NOMO-1 treated with DMSO at 0.1 percent for 48 hours (cell line): ENCODE results near the gene MYO15A.
A peak's percentile ranks its signal among the peaks of the same experiment; 100 is the strongest.

Experiments
- DNase-seq: peaks from one replicate; lab custom pipeline; 2025; ENCODE audit not compliant: unreplicated experiment; lab: John Stamatoyannopoulos, UW

The MYO15A gene

DNA sequence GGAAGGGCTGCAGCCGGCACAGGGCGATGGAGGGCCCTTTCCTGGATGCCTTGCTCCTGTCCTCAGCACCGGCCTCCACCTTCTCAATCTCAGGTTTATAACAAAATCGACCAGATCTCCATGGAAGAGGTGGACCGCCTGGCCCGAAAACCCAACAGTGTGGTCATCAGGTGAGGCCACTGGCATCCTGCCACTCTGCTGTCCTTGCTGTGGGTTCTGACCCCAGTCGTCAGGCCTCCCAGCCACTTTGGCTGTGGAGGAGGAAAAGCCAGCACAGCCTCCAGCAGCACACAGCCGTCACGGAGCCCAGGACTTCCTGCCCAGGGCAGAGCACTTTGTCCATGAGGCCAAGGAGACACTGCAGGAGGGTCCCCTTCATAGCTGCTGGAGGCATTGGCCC lies 6.7 kb upstream of the MYO15A start:
- DNase-seq = no peak

DNA sequence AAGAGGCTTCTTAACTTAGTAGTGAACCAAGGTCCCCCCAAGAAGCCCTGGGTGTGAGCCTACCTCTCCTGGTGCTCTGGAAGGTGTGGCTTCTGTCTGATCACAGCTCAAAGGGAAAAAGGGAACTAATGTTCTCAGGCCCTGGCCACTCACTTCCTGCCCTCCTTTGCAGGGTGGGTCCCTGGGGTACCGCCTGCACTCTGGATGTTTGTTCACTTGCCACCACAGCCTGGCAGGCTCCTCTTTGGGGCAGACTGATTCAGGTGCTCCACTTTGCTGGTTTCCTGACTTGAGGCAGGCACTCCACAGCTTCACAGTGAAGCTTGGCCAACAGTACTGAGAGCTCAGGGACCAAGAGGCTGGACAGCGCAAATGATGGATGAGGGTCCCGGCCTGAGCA lies 5.9 kb upstream of the MYO15A start:
- peak; percentile 33 for DNase-seq

DNA sequence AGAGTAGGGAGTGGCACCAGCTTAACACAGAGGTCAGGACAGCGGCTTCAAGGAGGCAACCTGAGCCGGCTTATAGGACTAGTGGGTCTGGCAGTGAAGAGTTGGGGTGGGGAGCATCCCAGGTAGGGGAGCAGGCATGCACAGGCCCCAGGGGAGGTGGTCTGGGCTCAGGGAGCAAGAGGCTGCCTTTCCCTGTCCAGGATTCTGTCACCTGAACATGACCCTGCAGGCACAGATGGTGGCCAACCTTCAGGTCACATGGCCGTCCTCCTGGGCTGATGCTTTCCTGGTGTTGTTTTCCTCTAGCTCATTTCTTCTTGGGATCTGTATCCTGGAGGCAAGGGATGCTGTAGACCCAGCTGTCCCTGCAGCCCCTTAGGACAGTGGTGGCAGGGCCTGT lies 3.5 kb upstream of the MYO15A start:
- DNase-seq = no peak

DNA sequence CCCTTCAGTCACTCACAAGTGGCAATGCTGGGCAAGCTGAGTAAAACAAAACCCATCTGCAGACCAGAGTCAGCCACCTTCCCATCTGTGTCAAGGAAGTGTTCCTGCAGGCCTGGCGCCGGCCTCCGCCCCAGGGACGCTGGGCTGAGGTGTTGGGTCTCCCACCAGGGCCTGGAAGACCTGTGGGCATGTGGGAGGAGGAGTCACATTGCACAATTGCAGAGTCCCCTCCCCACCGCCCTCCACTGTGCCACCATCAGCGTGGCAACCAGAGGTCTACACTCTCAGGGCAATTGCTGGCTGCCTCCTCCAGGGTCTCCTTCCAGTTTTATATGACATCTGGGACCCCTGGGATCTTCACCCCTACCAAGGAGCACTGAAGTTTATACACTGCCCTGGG lies 3.0 kb upstream of the MYO15A start:
- DNase-seq = no peak

DNA sequence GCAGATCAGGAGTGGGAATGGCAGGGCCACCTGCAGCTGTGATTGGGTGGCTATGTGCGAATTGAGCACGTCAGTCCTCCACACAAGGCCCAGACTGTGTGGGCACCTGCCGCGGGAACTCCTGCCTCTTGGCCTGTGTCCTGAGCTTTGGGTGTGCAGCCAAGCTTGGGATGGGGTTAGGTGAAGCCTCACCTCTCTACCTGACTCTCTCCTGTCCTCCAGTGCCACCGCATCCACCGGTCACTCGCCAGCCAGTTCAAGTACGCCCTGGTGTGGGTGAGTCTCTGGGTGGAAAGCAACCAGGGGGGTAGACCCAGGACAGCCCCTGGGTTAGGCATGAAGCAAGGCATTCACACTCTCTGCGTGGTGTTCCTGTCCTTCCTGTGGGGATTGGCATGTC lies 2.3 kb upstream of the MYO15A start:
- no peak for DNase-seq

DNA sequence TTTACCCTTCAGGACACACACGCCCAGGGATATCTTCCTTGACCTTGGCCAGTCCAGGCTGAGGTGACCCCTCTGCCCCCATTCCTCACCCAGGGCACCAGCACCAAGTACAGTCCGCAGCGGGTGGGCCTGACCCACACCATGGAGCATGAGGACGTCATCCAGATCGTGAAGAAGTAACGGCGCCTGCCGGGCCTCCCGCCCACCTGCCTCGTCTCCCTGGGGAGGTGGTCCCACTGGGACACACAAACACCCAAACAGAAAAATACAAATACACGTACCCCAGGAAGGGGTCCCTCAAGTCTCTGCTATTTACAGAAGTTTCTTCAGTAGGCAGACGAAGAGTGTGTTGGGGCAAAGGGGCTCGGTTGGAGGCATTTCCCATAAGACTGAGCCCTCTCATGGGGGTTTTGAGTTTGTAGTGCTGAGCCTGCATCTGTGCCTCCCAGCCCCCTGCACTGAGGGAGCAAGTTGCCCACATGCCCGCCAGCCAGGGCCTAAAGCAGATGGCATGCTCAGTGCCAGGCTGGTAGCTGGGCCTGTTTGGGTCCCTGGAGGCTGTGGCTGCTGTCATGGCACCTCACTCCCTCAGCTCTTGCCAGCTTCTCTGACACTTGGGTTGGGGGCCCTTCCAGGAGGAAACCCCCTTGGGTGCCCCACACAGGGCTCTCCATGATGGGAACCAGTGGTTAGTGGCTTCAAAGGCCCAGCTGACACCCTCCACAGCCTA lies 1.3 kb upstream of the MYO15A start:
- no peak for DNase-seq

DNA sequence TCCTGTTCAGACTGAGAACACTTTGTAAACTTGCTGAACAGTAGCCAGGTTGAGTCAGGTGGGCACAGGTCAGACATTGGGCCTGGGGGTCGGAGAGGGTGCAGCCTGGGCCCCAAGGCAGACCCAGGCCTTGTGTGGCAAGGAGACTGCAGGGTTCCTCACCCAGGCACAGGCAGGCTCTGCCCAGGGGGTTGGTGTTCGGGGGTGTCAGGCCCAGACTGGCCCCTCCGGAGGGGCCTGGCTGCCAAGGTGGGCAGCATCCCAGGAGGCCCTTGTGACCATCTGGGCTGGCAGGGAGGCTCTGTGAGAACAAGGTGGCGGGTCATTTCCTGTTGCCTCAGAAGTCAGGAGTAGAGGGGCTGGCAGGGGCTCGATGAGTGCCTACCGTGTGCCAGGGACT lies 585 bp upstream of the MYO15A start:
- DNase-seq = no peak

DNA sequence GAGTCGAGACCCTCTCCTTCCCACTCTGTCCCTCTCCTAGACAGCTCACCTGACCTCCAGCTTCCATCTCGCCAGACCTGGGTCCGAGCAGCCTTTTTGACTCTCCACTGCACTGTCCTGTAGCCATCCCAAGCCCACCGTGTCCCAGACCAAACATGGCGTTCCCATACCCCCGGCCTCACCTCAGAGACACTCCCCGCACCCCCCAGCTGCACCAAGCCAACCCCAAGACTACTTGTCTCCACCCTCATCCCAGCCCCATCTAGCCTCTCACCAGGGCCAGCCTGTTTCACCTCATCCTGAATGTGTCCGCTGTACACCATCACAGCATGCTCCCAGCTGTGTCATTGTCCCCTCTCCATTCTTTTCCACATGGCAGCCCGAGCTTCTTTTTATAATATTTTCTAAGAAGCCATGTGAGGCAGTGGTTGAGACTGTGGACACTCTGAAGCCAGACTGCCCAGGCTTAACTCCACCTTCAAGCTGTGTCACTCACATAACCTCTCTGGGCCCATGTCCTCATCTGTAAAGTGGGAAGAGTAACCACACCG lies 1.5 kb downstream of the MYO15A start:
- DNase-seq = no peak

DNA sequence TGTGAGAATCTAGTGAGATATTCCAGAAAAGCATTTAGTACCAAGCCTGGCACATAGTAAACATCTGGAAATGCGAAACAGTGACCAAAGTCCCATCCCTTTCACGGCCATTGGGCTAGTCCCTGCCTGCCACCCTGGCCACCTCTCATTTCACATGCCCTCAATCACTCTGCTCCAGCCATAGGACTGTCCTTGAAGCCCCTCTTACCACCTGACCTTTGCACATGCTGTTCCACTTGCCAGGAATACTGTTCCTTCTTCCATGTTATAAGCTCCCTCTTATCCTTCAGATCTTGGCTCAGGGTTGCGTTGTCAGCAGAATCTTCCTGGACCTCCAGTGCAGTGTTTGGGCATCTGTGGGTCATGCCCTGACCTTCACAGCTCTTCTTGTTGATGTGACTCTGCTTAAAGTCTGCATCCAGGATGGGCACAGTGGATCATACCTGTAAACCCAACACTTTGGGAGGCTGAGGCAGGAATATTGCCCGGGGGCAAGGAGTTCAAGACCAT lies 2.1 kb downstream of the MYO15A start:
- DNase-seq = no peak

DNA sequence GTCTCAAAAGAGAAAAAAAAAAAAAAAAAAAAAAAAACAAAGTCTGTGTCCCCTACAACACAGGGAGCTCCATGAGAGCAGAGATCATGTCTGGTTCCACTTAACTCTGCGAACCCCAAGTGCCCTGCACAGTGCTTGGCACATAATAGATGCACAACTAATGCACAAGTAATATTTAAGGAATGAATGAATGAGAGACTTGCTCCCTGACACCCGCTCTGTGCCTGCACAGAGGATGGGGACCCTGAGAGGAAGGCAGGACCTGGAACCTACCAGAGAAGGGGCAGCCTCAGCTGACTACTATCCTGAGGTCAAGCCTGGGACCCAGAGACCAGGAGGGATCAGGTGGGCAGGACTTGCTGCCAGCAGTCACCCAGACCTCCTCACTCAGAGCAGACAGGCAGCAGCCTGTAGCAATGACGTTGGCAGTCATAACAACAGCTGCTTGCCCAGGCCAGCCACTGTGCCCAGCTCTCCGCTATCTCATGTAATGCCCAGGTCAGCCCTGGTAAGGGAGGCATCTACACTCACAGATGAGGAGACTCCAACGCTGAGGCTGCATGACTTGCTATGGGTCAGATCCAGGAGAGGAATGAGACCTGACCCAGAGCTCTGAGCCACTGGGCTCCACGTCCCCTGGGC lies 2.9 kb downstream of the MYO15A start:
- no peak for DNase-seq

DNA sequence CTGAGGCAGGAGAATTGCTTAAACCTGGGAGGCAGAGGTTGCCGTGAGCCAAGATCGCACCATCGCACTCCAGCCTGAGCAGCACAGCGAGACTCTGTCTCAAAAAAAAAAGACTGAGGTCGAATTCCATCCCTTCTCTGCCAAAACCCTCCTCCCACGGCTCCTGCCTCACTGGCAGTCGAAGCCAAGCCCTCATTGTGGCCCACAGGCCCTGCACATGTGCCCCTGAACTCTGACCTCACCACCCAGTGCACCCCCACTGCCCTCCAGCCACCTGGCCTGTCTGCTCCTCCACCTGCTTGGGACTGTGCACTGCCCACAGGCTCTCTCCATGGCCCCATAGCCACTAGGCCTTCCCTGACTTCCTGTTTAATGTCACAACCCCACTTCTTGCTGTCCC lies 7.0 kb downstream of the MYO15A start:
- DNase-seq = no peak

DNA sequence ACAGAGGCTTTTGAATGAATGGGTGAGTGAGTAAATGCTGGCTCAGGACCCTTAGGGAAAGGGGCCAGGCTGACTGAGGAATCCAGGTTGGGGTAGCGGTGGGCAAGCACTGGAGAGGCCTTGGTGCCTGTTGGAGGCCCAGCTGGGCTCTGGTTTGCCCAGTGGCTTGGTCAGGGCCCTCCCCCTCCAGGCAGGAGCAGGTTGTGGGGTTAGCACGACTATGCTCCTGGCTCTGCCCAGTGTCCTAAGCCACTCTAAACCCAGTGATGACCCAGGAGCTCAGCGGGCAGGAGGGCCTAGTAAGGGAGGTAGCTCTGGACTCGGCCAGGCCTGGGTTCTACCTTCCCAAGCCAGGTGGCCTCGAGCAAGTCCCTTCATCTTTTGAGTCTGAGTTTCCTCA lies 7.5 kb downstream of the MYO15A start:
- DNase-seq = no peak

DNA sequence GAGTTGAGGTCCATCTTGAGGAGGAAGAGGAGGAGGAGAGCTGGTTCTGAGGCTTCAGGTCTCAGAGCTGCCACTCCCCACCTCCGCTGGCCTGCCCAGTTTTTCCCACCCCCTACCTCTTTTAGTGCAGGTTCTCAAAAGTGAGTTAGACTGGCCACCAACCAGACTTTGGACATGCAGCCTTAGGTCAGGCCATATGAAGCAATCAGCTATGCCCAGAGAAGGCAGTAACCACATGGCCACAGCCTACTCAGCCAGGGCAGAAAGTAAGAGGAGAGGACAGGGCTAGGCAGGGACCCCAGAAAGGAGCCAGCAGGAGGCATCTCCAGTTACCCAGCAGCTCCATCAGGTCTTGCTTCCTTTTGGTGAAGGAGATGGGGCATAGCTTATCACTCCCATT lies 9.0 kb downstream of the MYO15A start:
- DNase-seq = no peak

DNA sequence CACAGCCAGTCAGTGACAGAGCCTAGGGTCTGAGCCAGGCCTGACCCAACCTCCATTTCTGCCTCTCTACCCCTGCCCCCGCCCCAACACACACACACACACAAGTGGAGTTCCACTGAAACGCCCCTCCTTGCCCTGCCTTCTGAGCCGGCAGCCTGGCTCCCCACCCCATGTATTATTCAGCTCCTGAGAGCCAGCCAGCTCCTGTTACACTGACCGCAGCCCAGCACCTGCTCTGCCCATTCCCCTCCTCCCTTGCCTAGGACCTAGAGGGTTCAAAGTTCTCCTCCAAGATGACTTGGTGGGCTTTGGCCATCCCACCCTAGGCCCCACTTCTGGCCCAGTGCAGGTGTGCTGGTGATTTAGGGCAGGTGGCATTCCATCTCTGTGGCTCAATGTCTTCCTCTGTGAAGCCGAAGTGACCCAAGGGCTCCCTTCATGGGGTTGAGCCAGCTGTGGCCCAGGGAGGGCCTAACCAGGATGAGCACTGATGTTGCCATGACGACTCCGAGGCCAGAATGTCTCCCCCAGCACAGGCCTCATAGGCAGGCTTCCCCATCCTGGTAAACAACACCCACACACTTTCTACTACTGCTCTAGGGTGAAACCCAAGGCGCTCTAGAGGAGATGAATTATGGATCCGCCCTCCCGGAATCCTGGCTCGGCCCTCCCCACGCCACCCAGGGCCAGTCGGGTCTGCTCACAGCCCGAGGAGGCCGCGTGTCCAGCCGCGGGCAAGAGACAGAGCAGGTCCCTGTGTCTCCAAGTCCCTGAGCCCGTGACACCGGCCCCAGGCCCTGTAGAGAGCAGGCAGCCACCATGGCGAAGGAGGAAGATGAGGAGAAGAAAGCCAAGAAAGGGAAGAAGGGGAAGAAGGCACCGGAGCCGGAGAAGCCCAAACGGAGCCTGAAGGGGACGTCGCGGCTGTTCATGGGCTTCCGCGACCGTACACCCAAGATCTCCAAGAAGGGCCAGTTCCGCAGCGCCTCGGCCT lies 9.7 kb downstream of the MYO15A start:
- no peak for DNase-seq

DNA sequence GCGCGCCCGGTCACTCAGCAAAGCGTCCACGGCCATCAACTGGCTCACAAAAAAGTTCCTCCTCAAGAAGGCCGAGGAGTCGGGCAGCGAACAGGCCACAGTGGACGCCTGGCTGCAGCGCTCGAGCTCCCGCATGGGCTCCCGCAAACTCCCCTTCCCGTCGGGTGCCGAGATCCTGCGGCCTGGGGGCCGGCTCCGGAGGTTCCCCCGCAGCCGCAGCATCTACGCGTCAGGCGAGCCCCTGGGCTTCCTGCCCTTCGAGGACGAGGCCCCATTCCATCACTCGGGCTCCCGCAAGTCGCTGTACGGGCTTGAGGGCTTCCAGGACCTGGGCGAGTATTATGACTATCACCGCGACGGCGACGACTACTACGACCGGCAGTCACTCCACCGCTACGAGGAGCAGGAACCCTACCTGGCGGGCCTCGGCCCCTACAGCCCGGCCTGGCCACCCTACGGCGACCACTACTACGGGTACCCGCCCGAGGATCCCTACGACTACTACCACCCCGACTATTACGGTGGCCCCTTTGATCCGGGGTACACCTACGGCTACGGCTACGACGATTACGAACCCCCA lies 10.7 kb downstream of the MYO15A start:
- DNase-seq = no peak

DNA sequence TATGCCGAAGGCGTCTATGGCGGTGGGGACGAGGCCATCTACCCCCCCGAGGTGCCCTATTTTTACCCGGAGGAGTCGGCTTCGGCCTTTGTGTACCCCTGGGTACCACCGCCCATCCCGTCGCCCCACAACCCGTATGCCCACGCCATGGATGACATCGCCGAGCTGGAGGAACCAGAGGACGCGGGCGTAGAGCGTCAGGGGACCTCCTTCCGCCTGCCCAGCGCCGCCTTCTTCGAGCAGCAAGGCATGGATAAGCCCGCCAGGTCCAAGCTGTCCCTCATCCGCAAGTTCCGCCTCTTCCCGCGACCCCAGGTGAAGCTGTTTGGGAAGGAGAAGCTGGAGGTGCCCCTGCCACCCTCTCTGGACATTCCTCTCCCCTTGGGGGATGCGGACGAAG lies 11.4 kb downstream of the MYO15A start:
- no peak for DNase-seq

DNA sequence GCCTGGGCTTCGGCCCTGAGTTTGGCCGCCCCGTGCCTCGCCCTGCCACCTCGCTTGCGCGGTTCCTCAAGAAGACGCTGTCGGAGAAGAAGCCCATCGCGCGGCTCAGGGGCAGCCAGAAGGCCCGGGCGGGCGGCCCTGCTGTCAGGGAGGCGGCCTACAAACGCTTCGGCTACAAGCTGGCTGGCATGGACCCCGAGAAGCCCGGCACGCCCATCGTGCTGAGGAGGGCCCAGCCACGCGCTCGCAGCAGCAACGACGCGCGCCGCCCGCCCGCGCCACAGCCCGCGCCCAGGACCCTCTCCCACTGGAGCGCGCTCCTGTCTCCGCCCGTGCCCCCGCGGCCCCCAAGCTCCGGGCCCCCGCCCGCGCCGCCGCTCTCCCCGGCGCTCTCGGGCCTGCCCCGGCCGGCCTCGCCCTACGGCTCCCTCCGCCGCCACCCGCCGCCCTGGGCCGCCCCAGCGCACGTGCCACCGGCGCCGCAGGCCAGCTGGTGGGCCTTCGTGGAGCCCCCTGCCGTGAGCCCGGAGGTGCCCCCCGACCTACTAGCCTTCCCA lies 12.0 kb downstream of the MYO15A start:
- DNase-seq = no peak

DNA sequence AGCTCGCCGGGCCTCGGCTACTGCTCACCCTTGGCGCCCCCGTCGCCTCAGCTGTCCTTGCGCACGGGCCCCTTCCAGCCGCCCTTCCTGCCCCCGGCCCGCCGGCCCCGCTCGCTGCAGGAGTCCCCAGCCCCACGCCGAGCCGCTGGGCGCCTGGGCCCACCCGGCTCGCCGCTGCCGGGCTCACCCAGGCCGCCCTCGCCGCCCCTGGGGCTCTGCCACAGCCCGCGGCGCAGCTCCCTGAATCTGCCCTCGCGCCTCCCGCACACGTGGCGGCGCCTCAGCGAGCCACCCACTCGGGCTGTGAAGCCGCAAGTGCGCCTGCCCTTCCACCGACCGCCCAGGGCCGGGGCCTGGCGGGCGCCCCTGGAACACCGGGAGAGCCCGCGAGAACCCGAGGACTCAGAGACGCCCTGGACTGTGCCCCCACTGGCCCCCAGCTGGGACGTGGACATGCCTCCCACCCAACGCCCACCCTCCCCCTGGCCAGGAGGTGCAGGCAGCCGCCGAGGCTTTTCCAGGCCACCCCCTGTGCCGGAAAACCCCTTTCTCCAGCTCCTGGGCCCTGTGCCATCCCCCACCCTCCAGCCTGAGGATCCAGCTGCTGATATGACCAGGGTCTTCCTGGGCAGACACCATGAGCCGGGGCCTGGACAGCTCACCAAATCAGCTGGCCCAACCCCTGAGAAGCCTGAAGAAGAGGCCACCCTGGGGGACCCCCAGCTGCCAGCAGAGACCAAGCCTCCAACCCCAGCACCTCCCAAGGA lies 12.8 kb downstream of the MYO15A start:
- DNase-seq = no peak

DNA sequence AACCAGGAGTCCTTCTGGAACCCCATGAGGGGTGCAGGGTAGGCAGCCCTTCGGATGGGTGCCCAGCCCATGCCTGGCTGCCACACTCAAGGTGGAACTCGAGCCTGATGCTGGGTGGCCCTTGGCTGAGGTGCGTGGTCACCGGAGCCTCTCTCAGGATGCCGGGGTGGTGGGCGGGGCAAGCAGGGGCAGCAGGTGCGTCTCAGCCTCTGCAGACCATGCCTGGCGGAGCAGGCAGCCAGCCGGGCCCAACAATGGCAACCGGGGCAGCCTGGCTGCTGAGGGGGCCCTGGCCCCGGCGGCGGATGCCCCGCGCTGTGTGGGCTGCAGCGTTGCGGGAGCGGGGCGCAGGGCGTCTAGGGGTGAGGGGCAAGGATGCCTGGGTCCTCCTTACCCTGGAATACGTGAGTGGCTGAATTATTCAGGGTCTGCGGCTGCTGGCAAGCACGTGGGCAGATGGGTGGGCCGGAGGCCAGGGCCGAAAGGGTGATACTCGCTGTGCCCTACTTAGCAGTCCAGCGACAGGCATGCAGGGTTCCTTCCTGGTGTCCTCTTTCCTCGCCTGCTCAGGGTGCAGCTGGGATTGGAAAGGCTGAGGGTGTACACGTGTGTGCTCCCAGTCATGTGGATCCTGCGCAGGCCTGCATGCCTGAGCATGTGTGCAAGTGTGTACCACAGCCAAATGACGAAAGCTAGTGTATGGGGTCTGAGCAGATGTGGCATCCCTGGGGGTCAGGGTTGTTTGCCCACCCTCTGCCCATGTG lies 14.6 kb downstream of the MYO15A start:
- DNase-seq = no peak
